ENCODE results near the gene CFAP46.

CFAP46 gene

GRCh38 chr10:132885451-132886210 lies 56.7 kb downstream of the CFAP46 start:
- FAIRE-seq = no peak
- DNase-seq (ENCODE audit: insufficient read length, low spot score) = no peak

GRCh38 chr10:132884691-132885271 lies 57.6 kb downstream of the CFAP46 start:
- DNase-seq (ENCODE audit: insufficient read length, low spot score) = no peak
- no peak for FAIRE-seq

GRCh38 chr10:132884041-132884440 lies 58.3 kb downstream of the CFAP46 start:
- FAIRE-seq (no peak), DNase-seq (ENCODE audit: insufficient read length, low spot score) (no peak)

GRCh38 chr10:132883391-132883881 lies 58.9 kb downstream of the CFAP46 start:
- FAIRE-seq (no peak), DNase-seq (ENCODE audit: insufficient read length, low spot score) (no peak)

GRCh38 chr10:132882069-132882951 lies 60.1 kb downstream of the CFAP46 start:
- DNase-seq (ENCODE audit: insufficient read length, low spot score) = no peak
- no peak for FAIRE-seq

- FAIRE-seq (no peak), DNase-seq (ENCODE audit: insufficient read length, low spot score) (no peak)
These were observed 61.0 kb downstream of the CFAP46 start for GRCh38 chr10:132881186-132881920.

- no peak for FAIRE-seq
- DNase-seq (ENCODE audit: insufficient read length, low spot score) = no peak
These were observed 62.0 kb downstream of the CFAP46 start for GRCh38 chr10:132880128-132880981.

GRCh38 chr10:132879408-132880127 lies 62.8 kb downstream of the CFAP46 start:
- DNase-seq (ENCODE audit: insufficient read length, low spot score) (no peak), FAIRE-seq (no peak)

- no peak for FAIRE-seq
These were observed 63.5 kb downstream of the CFAP46 start for GRCh38 chr10:132878730-132879407.

GRCh38 chr10:132878091-132878729 lies 64.2 kb downstream of the CFAP46 start:
- no peak for FAIRE-seq
- no peak for DNase-seq (ENCODE audit: insufficient read length, low spot score)

More at GRCh38 chr10:132878730-132879407, 63.5 kb downstream of the CFAP46 start:
- DNase-seq (ENCODE audit: insufficient read length, low spot score) = no peak

GRCh38 chr10:132877473-132877872 lies 64.9 kb downstream of the CFAP46 start:
- DNase-seq (ENCODE audit: insufficient read length, low spot score) = no peak
- FAIRE-seq = no peak

GRCh38 chr10:132876993-132877431 lies 65.4 kb downstream of the CFAP46 start:
- no peak for DNase-seq (ENCODE audit: insufficient read length, low spot score)
- no peak for FAIRE-seq

GRCh38 chr10:132876131-132876860 lies 66.1 kb downstream of the CFAP46 start:
- no peak for DNase-seq (ENCODE audit: insufficient read length, low spot score)
- no peak for FAIRE-seq

GRCh38 chr10:132875435-132875834 lies 66.9 kb downstream of the CFAP46 start:
- FAIRE-seq (no peak), DNase-seq (ENCODE audit: insufficient read length, low spot score) (no peak)

GRCh38 chr10:132873395-132873794 lies 69.0 kb downstream of the CFAP46 start:
- DNase-seq (ENCODE audit: insufficient read length, low spot score) (no peak), FAIRE-seq (no peak)

GRCh38 chr10:132872658-132873057 lies 69.7 kb downstream of the CFAP46 start:
- DNase-seq (ENCODE audit: insufficient read length, low spot score) = no peak
- no peak for FAIRE-seq

- DNase-seq (ENCODE audit: insufficient read length, low spot score) (no peak), FAIRE-seq (no peak)
These were observed 71.9 kb downstream of the CFAP46 start for GRCh38 chr10:132870426-132870825.

Measured in HTR-8/SVneo (cell line).